HG02763 (cell line): ENCODE data around the gene GYS2.
A peak's percentile ranks its signal among the peaks of the same experiment; 100 is the strongest.

Source experiments
- ATAC-seq: cut with Tn5 transposase; IDR thresholded peaks from one replicate; pipeline ENCODE4 v1.9.1; 2021; ENCODE audit warnings: mild to moderate bottlenecking, moderate library complexity; ENCODE audit not compliant: unreplicated experiment

GYS2 gene

GRCh38 chr12:21518451-21518850 is 86.2 kb downstream of the GYS2 start:
- no peak for ATAC-seq

- ATAC-seq, result no peak
These were observed 88.4 kb downstream of the GYS2 start for GRCh38 chr12:21516281-21516680.

GRCh38 chr12:21509768-21510167 is 94.9 kb downstream of the GYS2 start:
- peak; percentile 93 for ATAC-seq

GRCh38 chr12:21507849-21508248 is 96.8 kb downstream of the GYS2 start:
- no peak for ATAC-seq

- ATAC-seq, result no peak
These were observed 98.8 kb downstream of the GYS2 start for GRCh38 chr12:21505888-21506287.

GRCh38 chr12:21502872-21503271 is 101.8 kb downstream of the GYS2 start:
- no peak for ATAC-seq

GRCh38 chr12:21502164-21502496 is 102.5 kb downstream of the GYS2 start:
- ATAC-seq, result no peak

GRCh38 chr12:21501258-21502163 is 103.1 kb downstream of the GYS2 start, which contains the start of the genes GOLT1B and RECQL:
Gene GOLT1B (plus strand): TSS chr12:21501789. CDS start chr12:21501924, 135 bp downstream.
Gene RECQL (minus strand): TSS chr12:21501635. CDS start chr12:21499570, 2,065 bp downstream.
- peak; percentile 99 for ATAC-seq

- ATAC-seq, result no peak
These were observed 103.8 kb downstream of the GYS2 start for GRCh38 chr12:21500786-21501257.

GRCh38 chr12:21499765-21500164 is 104.9 kb downstream of the GYS2 start:
- no peak for ATAC-seq
